Ramos (cell line): ENCODE measurements around the gene LCE1D.

Experiments used
- in situ Hi-C: fragments of 300-500 bp; cut with MboI; formaldehyde crosslinking; loops from one replicate; pipeline ENCODE4 v1.14.3; 2022; ENCODE audit warnings: low sequenced_read_pairs; ENCODE audit not compliant: unreplicated experiment

LCE1D gene

GRCh38 chr1:152796421-152796820 lies at the start of gene LCE1D:
Gene LCE1D, plus strand, starts transcription at chr1:152796721. Its CDS starts 1,074 bp downstream, at chr1:152797795.
- in situ Hi-C loops = no loop called here

- in situ Hi-C loops = no loop called here
Observed at GRCh38 chr1:152747831-152748230, 48.7 kb upstream of the LCE1D start.

- in situ Hi-C loops = no loop called here
Observed at GRCh38 chr1:152752225-152752624, 44.3 kb upstream of the LCE1D start.

GRCh38 chr1:152753586-152753985 lies 42.9 kb upstream of the LCE1D start:
- in situ Hi-C loops = no loop called here

GRCh38 chr1:152756872-152757271 lies 39.6 kb upstream of the LCE1D start:
- in situ Hi-C loops = no loop called here

GRCh38 chr1:152757747-152758146 lies 38.8 kb upstream of the LCE1D start, which contains the start of gene KPRP:
Gene KPRP, plus strand, starts transcription at chr1:152758025. Its CDS starts 1,564 bp downstream, at chr1:152759589.
- in situ Hi-C loops = no loop called here

GRCh38 chr1:152758636-152759035 lies 37.9 kb upstream of the LCE1D start:
- in situ Hi-C loops = no loop called here

GRCh38 chr1:152759453-152760173 lies 36.9 kb upstream of the LCE1D start:
- in situ Hi-C loops = no loop called here

GRCh38 chr1:152760551-152761190 lies 35.9 kb upstream of the LCE1D start:
- in situ Hi-C loops = no loop called here

- in situ Hi-C loops = no loop called here
Observed at GRCh38 chr1:152761609-152762213, 34.8 kb upstream of the LCE1D start.

- in situ Hi-C loops = no loop called here
Observed at GRCh38 chr1:152768847-152769533, 27.5 kb upstream of the LCE1D start.

GRCh38 chr1:152770411-152770810 lies 26.1 kb upstream of the LCE1D start:
- in situ Hi-C loops = no loop called here

GRCh38 chr1:152774875-152775274 lies 21.6 kb upstream of the LCE1D start, which contains the start of gene LCE1F:
Gene LCE1F, plus strand, starts transcription at chr1:152775140. Its CDS starts 1,232 bp downstream, at chr1:152776372.
- in situ Hi-C loops = no loop called here

- in situ Hi-C loops = no loop called here
Observed at GRCh38 chr1:152776361-152776760, 20.2 kb upstream of the LCE1D start.

GRCh38 chr1:152777510-152778137 lies 18.9 kb upstream of the LCE1D start:
- in situ Hi-C loops = no loop called here

- in situ Hi-C loops = no loop called here
Observed at GRCh38 chr1:152783095-152783494, 13.4 kb upstream of the LCE1D start.

- in situ Hi-C loops = no loop called here
Observed at GRCh38 chr1:152786077-152786476, 10.4 kb upstream of the LCE1D start, which contains the start of gene LCE1E. Gene LCE1E, plus strand, starts transcription at chr1:152786257. Its CDS starts 1,043 bp downstream, at chr1:152787300.

GRCh38 chr1:152795686-152796085 lies 835 bp upstream of the LCE1D start:
- in situ Hi-C loops = no loop called here

GRCh38 chr1:152801333-152801732 lies 4.8 kb downstream of the LCE1D start:
- in situ Hi-C loops = no loop called here

- in situ Hi-C loops = no loop called here
Observed at GRCh38 chr1:152806576-152806975, 10.1 kb downstream of the LCE1D start, which contains the start of gene LCE1C. Gene LCE1C, minus strand, starts transcription at chr1:152806651. Its CDS starts 1,173 bp downstream, at chr1:152805478.
